Thyroid gland (tissue), 4 donors: Measurements from ENCODE around the gene NTPCR.

Experiments
- CTCF ChIP-seq, 6 experiments: fragments of 200-600 bp in 3 of 6; fragments of 450-650 bp in 3 of 6; sonication (generic) in 3 of 6; IDR thresholded peaks; one replicate each; pipeline ENCODE4 v1.5.1; 2016 to 2019; ENCODE audit warnings: antibody characterized with exemption in 6 of 6, mild to moderate bottlenecking in 2 of 6, inconsistent platforms in 1 of 6, moderate library complexity in 1 of 6
- POLR2A ChIP-seq, 2 donors: fragments of 450-650 bp; IDR thresholded peaks; one replicate each; pipeline ENCODE4 v1.6.1; 2017; ENCODE audit warnings: antibody characterized with exemption in 2 of 2, mild to moderate bottlenecking in 2 of 2, moderate library complexity in 1 of 2

DNA sequence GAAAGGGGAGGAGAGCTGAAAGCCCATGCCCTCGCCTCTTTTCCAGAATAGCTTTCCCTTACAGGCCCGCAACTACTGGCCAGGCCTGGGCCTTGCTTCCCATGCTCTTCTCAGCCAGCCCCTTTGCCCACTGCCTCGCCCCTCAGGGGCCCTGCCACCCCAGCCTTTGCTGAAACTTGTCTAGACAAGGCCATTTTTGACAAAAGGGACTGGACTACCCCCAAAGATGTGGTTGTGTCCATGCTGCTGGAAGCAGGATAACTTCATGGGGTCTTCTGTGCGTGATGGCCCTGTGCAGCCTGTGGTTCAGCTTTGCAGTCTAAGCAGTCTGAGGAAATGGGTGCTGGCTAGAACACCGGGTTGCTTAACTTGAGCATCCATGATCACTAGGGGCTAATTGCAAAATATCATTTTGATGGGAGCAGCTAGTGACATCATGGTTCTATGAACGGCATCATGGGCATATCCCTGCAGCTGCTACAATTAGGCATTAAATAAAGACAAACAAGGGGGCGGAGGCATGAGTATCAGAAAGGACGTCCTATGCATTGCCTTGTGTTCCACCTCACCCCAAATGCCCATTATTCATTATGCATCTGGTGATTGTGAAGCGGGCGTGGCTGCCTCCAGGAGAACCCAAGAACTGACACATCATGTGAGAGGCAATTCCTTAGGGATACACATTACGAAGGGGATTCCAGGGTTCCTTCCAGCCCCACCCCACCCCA is 36.8 kb downstream of the NTPCR start:
- TF ChIP-seq CTCF (IDR thresholded peaks at IDR 0.05) (no peak), POLR2A (IDR thresholded peaks at IDR 0.05) (no peak)
